ENCODE measurements around the gene C1orf94.

GRCh38 chr1:34149501-34149900 lies 27.2 kb upstream of the C1orf94 start:
- TF ChIP-seq POLR2A (IDR thresholded peaks at IDR 0.05; ENCODE audit: low read depth, low read length) (no peak), CTCF (conservative IDR thresholded peaks at IDR 0.05; ENCODE audit: low read depth, low read length) (no peak), RFX5 (IDR thresholded peaks at IDR 0.05; ENCODE audit: low read depth, low read length) (no peak), NFE2L2 (IDR thresholded peaks at IDR 0.05; ENCODE audit: low read depth, low read length) (no peak), RAD21 (IDR thresholded peaks at IDR 0.05; ENCODE audit: low read length) (no peak), RCOR1 (IDR thresholded peaks at IDR 0.05; ENCODE audit: insufficient replicate concordance, low read length) (no peak), SMC3 (IDR thresholded peaks at IDR 0.05; ENCODE audit: low read depth, low read length) (no peak), MAFK (IDR thresholded peaks at IDR 0.05; ENCODE audit: low read depth, low read length) (no peak), MXI1 (IDR thresholded peaks at IDR 0.05; ENCODE audit: borderline replicate concordance, low read depth, low read length) (no peak), FOS (IDR thresholded peaks at IDR 0.05; ENCODE audit: low read depth, low read length) (no peak), USF2 (IDR thresholded peaks at IDR 0.05; ENCODE audit: low read depth, low read length) (no peak), MAZ (IDR thresholded peaks at IDR 0.05; ENCODE audit: borderline replicate concordance, low read depth, low read length) (no peak), CHD1 (IDR thresholded peaks at IDR 0.05; ENCODE audit: low read depth, low read length) (no peak), ELK1 (IDR thresholded peaks at IDR 0.05; ENCODE audit: borderline replicate concordance, low read depth, low read length) (no peak)
